IMR-90 (cell line): ENCODE data around the gene SPACA7. TPM values are rescaled to one million over a fixed set of nuclear protein-coding genes. Genes with fewer than 3 reads are reported as not detected.

Experiments used
- ATAC-seq: fragments of 200-7000 bp; cut with Tn5 transposase; 2 replicates; pipeline ENCODE4 v1.9.1; 2020; ENCODE audit warnings: low read depth, mild to moderate bottlenecking, moderate library complexity
- BruUV-seq: library from RNA; stranded (reverse); fragments of 400-500 nt; replicated peaks from 2 replicates; lab custom pipeline; 2021; lab: Mats Ljungman, UMichigan
- CTCF ChIA-PET: fragments of 300-600 bp; formaldehyde crosslinking; extraction: SDS; loops from one replicate; lab custom pipeline; 2021; ENCODE audit warnings: antibody characterized with exemption; lab: Yijun Ruan, JAX
- POLR2A ChIA-PET: fragments of 300-600 bp; sonication (Branson Sonifier 250); formaldehyde crosslinking; loops from one replicate; lab custom pipeline; 2022; ENCODE audit warnings: antibody characterized with exemption; ENCODE audit not compliant: unreplicated experiment; lab: Charles Lee
- DNase-seq: peaks from one replicate; pipeline ENCODE4 v3.0.0; 2013
- H2AFZ ChIP-seq: replicated peaks from 2 replicates; pipeline ENCODE3; 2013; ENCODE audit warnings: low read length, mild to moderate bottlenecking; ENCODE audit not compliant: poor library complexity
- H2AK5ac ChIP-seq: 2 replicates; pipeline ENCODE4 v1.6.1; 2013; ENCODE audit warnings: low read depth, low read length, inconsistent platforms
- H2AK9ac ChIP-seq: replicated peaks from 2 replicates; pipeline ENCODE3; 2013; ENCODE audit warnings: mild to moderate bottlenecking, low read depth, low read length, moderate library complexity; ENCODE audit not compliant: poor library complexity
- H2BK120ac ChIP-seq: 2 replicates; pipeline ENCODE4 v1.6.1; 2013; ENCODE audit warnings: low read depth, low read length, inconsistent platforms
- H2BK15ac ChIP-seq: 3 replicates; pipeline ENCODE4 v1.6.1; 2013; ENCODE audit warnings: low read depth, low read length, inconsistent platforms
- H2BK20ac ChIP-seq: 2 replicates; pipeline ENCODE4 v1.6.1; 2013; ENCODE audit warnings: low read depth, mild to moderate bottlenecking, inconsistent platforms, low read length, moderate library complexity
- H2BK5ac ChIP-seq: 2 replicates; pipeline ENCODE4 v1.6.1; 2013; ENCODE audit warnings: mild to moderate bottlenecking, low read depth, low read length, inconsistent platforms; ENCODE audit not compliant: poor library complexity, severe bottlenecking
- H3K14ac ChIP-seq: replicated peaks from 2 replicates; pipeline ENCODE4 v1.6.1; 2013; ENCODE audit warnings: low read depth, low read length, inconsistent platforms
- H3K18ac ChIP-seq: 2 replicates; pipeline ENCODE4 v1.6.1; 2013; ENCODE audit warnings: low read depth, low read length, control low read depth
- H3K23ac ChIP-seq: 2 replicates; pipeline ENCODE4 v1.6.1; 2013; ENCODE audit warnings: low read depth, low read length, inconsistent platforms
- H3K27ac ChIP-seq: 2 replicates; pipeline ENCODE4 v1.5.1; 2013; ENCODE audit warnings: mild to moderate bottlenecking, control low read depth, low read length; ENCODE audit not compliant: insufficient read depth
- H3K27me3 ChIP-seq: 2 replicates; pipeline ENCODE4 v1.6.1; 2013; ENCODE audit warnings: low read length; ENCODE audit not compliant: control insufficient read depth, insufficient read depth
- H3K36me3 ChIP-seq: 2 replicates; pipeline ENCODE4 v1.6.1; 2013; ENCODE audit warnings: low read length, mixed read lengths; ENCODE audit not compliant: control insufficient read depth, insufficient read depth
- H3K4ac ChIP-seq: 2 replicates; pipeline ENCODE4 v1.6.1; 2013; ENCODE audit warnings: low read depth, low read length, inconsistent platforms
- H3K4me1 ChIP-seq: 2 replicates; pipeline ENCODE4 v1.6.1; 2013; ENCODE audit warnings: low read length, mixed read lengths; ENCODE audit not compliant: control insufficient read depth, insufficient read depth
- H3K4me2 ChIP-seq: 2 replicates; pipeline ENCODE4 v1.6.1; 2013; ENCODE audit warnings: low read depth, mild to moderate bottlenecking, control low read depth, low read length, moderate library complexity
- H3K4me3 ChIP-seq: 2 replicates; pipeline ENCODE4 v1.5.1; 2013; ENCODE audit warnings: low read depth, mild to moderate bottlenecking, control low read depth, low read length, moderate library complexity; ENCODE audit not compliant: insufficient read depth
- H3K56ac ChIP-seq: 2 replicates; pipeline ENCODE4 v1.6.1; 2013; ENCODE audit warnings: low read length, inconsistent platforms; ENCODE audit not compliant: insufficient read depth; ENCODE audit errors: extremely low read depth
- H3K79me1 ChIP-seq, 2 experiments: 2 replicates each; pipeline ENCODE4 v1.6.1; 2013; ENCODE audit warnings: low read length in 2 of 2, inconsistent platforms in 1 of 2, low read depth in 1 of 2
- H3K9ac ChIP-seq: 2 replicates; pipeline ENCODE4 v1.6.1; 2013; ENCODE audit warnings: low read depth, low read length, control low read depth
- H3K9me1 ChIP-seq: 2 replicates; pipeline ENCODE4 v1.6.1; 2013; ENCODE audit warnings: low read length, inconsistent platforms; ENCODE audit not compliant: insufficient read depth
- H3K9me3 ChIP-seq: 2 replicates; pipeline ENCODE4 v1.6.1; 2013; ENCODE audit warnings: low read length; ENCODE audit not compliant: control insufficient read depth, insufficient read depth
- H4K20me1 ChIP-seq: 2 replicates; pipeline ENCODE4 v1.6.1; 2013; ENCODE audit warnings: low read length, inconsistent platforms; ENCODE audit not compliant: insufficient read depth
- H4K5ac ChIP-seq: 2 replicates; pipeline ENCODE4 v1.6.1; 2013; ENCODE audit warnings: mild to moderate bottlenecking, low read depth, low read length, control low read depth
- H4K8ac ChIP-seq, 2 experiments: 2 replicates each; pipeline ENCODE4 v1.6.1; 2013; ENCODE audit warnings: low read depth in 2 of 2, low read length in 2 of 2, control low read depth in 1 of 2, inconsistent platforms in 1 of 2
- H4K91ac ChIP-seq: 2 replicates; pipeline ENCODE4 v1.6.1; 2013; ENCODE audit warnings: low read depth, low read length, inconsistent platforms; ENCODE audit not compliant: insufficient read depth
- BHLHE40 ChIP-seq: fragments of 150-350 bp; IDR thresholded peaks from 2 replicates; pipeline ENCODE4 v1.6.1; 2016; ENCODE audit warnings: mild to moderate bottlenecking, low read depth, low read length
- CEBPB ChIP-seq: IDR thresholded peaks from 2 replicates; pipeline ENCODE4 v1.6.1; 2012; ENCODE audit warnings: low read depth, low read length, improper control_type of control experiment
- CHD1 ChIP-seq: IDR thresholded peaks from 2 replicates; pipeline ENCODE4 v1.6.1; 2012; ENCODE audit warnings: low read depth, low read length, improper control_type of control experiment
- FOS ChIP-seq: fragments of 150-350 bp; IDR thresholded peaks from 2 replicates; pipeline ENCODE4 v1.6.1; 2016; ENCODE audit warnings: low read depth, low read length
- MAFK ChIP-seq: IDR thresholded peaks from 2 replicates; pipeline ENCODE4 v1.6.1; 2012; ENCODE audit warnings: low read depth, low read length, improper control_type of control experiment
- MAZ ChIP-seq: IDR thresholded peaks from 2 replicates; pipeline ENCODE4 v1.6.1; 2012; ENCODE audit warnings: low read depth, mild to moderate bottlenecking, low read length, improper control_type of control experiment, moderate library complexity, borderline replicate concordance
- MXI1 ChIP-seq: IDR thresholded peaks from 2 replicates; pipeline ENCODE4 v1.6.1; 2012; ENCODE audit warnings: low read depth, mild to moderate bottlenecking, low read length, moderate library complexity, borderline replicate concordance
- NFE2L2 ChIP-seq: fragments of 150-350 bp; IDR thresholded peaks from 2 replicates; pipeline ENCODE4 v1.6.1; 2016; ENCODE audit warnings: low read depth, mild to moderate bottlenecking, low read length
- POLR2A ChIP-seq: IDR thresholded peaks from 2 replicates; pipeline ENCODE4 v1.6.1; 2012; ENCODE audit warnings: mild to moderate bottlenecking, low read depth, low read length
- RAD21 ChIP-seq: IDR thresholded peaks from 2 replicates; pipeline ENCODE4 v1.6.1; 2012; ENCODE audit warnings: low read length, improper control_type of control experiment
- RCOR1 ChIP-seq: IDR thresholded peaks from 2 replicates; pipeline ENCODE4 v1.6.1; 2012; ENCODE audit warnings: mild to moderate bottlenecking, low read length, improper control_type of control experiment; ENCODE audit not compliant: insufficient replicate concordance
- SMC3 ChIP-seq: fragments of 150-350 bp; IDR thresholded peaks from 2 replicates; pipeline ENCODE4 v1.6.1; 2016; ENCODE audit warnings: low read depth, mild to moderate bottlenecking, antibody characterized with exemption, low read length, moderate library complexity
- WGBS, 2 experiments: methylation state at CpG; one replicate each; pipeline versions ENCODE4 v1.1.5 to v1.1.7; 2013; ENCODE audit warnings: missing lambda C conversion rate in 2 of 2; ENCODE audit not compliant: insufficient read length in 1 of 2; ENCODE audit errors: extremely low coverage in 2 of 2; 5-methylcytosine and 5-hydroxymethylcytosine counted together
- dilution Hi-C: fragments of 300-500 bp; cut with HindIII; formaldehyde crosslinking; loops from one replicate; pipeline ENCODE4 v1.14.3; 2018; ENCODE audit warnings: low sequenced_read_pairs; ENCODE audit not compliant: unreplicated experiment
- in situ Hi-C: fragments of 300-500 bp; cut with MboI; formaldehyde crosslinking; loops from 3 replicates; pipeline ENCODE4 v1.14.3; 2019; ENCODE audit warnings: low sequenced_read_pairs, inconsistent platforms, mixed read lengths
- intact Hi-C: fragments of 100-400 bp; cut with micrococcal nuclease; formaldehyde crosslinking; loops from 2 replicates; pipeline ENCODE4 v1.10.0; 2022
- polyA plus RNA-seq, 3 experiments: library from polyadenylated mRNA; depleted of rRNA; stranded (reverse); fragments of >200 nt; gene quantifications; 2 replicates each; pipeline ENCODE4 v1.2.3, GENCODE V29; 2012; ENCODE audit warnings: low replicate concordance in 1 of 3
- total RNA-seq: library from RNA; depleted of rRNA; stranded (reverse); fragments of >200 nt; gene quantifications from 2 replicates; pipeline ENCODE4 v1.2.3, GENCODE V29; 2012
- TF ChIP-seq, protein P1 (sequence below): fragments of 150-350 bp; IDR thresholded peaks from 2 replicates; pipeline ENCODE4 v1.6.1; 2017; ENCODE audit warnings: mild to moderate bottlenecking, antibody characterized with exemption, low read length, low read depth

SPACA7 gene
- total and polyA plus RNA-seq, 2 of the 4 experiments (the other 2 are of a cell fraction): not detected

DNA sequence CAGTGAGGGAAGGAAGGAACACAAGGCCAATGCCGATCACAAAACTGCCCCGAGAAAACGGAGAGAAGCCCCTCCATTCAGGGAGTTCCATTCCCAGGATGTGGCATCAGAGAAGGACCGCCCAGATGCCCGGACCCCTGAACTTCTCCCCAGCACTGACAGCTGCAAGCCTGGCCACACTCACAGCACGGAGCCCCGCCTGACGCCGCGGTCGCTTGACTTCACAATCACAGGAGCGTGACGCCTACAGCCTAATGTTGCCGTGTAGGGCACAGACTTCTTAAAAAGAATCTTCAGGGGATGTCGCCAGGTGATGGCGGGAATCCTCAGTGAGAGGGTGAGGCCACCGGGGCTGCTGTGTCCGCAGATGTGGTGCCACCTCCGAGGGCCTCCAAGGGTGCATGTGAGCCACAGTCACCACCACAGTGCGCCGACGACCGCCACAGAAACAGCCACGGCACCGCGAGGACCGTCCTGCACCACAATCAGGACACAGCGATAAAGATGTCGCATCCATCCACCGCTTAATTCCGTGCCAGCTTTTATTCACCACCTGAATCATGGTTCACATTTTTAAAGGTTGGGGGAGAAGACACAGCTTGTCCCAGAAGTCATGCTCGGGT is 77.2 kb downstream of the SPACA7 start:
- Histone ChIP-seq H3K4ac (no peak overlapping the region), H3K14ac (no peak overlapping the region), H3K9ac (no peak overlapping the region), H3K4me3 (no peak overlapping the region), H3K27me3 (peaks cover 2% of the 10 kb centered on the region; the same call in 1 of the 2 replicates), H2AK9ac (no peak overlapping the region), H2BK120ac (no peak overlapping the region), H2AK5ac (no peak overlapping the region), H2BK15ac (no peak overlapping the region), H2BK5ac (no peak overlapping the region), H4K5ac (no peak overlapping the region), H4K91ac (no peak overlapping the region), H2BK20ac (no peak overlapping the region), H3K18ac (no peak overlapping the region), H4K8ac (no peak overlapping the region), H3K9me1 (no peaks in the 10 kb centered on the region), H3K9me3 (no peaks in the 10 kb centered on the region; the same call in 1 of the 2 replicates), H4K20me1 (no peaks in the 10 kb centered on the region), H3K79me1 (no peaks in the 10 kb centered on the region), H3K56ac (no peak overlapping the region), H3K23ac (no peak overlapping the region), H3K4me2 (no peak overlapping the region), H3K36me3 (no peaks in the 10 kb centered on the region), H3K27ac (no peak overlapping the region), H3K4me1 (no peaks in the 10 kb centered on the region), H2AFZ (no peak overlapping the region)
- DNase-seq: no peak
- no peak for ATAC-seq
- ChIA-PET POLR2A (no interaction called here), CTCF (no interaction called here)
- BruUV-seq: no TSS peak
- intact Hi-C loops (no loop called here), dilution Hi-C loops (no loop called here), in situ Hi-C loops (no loop called here)
- no peak for TF ChIP-seq POLR2A
- TF ChIP-seq CEBPB: no peak
- TF ChIP-seq RAD21: no peak
- TF ChIP-seq NFE2L2: no peak
- no peak for TF ChIP-seq SMC3
- TF ChIP-seq MAFK: no peak
- TF ChIP-seq RCOR1: no peak
- TF ChIP-seq CHD1: no peak
- no peak for TF ChIP-seq BHLHE40
- TF ChIP-seq MAZ: no peak
- TF ChIP-seq, protein P1, sequence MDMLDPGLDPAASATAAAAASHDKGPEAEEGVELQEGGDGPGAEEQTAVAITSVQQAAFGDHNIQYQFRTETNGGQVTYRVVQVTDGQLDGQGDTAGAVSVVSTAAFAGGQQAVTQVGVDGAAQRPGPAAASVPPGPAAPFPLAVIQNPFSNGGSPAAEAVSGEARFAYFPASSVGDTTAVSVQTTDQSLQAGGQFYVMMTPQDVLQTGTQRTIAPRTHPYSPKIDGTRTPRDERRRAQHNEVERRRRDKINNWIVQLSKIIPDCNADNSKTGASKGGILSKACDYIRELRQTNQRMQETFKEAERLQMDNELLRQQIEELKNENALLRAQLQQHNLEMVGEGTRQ: no peak
- TF ChIP-seq FOS: no peak
- no peak for TF ChIP-seq MXI1
- 85% methylated on average over 13 of the region's 32 CpGs; no CpG with 5 or more reads in 1 of the 2 experiments for WGBS, 2 experiments
